Breast epithelium (tissue), 3 donors: ENCODE data around the gene ZBTB4.

Source experiments
- POLR2A ChIP-seq: fragments of 450-650 bp; IDR thresholded peaks from one replicate; pipeline ENCODE4 v1.6.1; 2016; ENCODE audit warnings: antibody characterized with exemption, mild to moderate bottlenecking, moderate library complexity
- TF ChIP-seq, protein P1 (sequence below), 3 donors: fragments of 450-650 bp; IDR thresholded peaks; one replicate each; pipeline ENCODE4 v1.5.1; 2016 to 2017; ENCODE audit warnings: antibody characterized with exemption in 3 of 3, mild to moderate bottlenecking in 3 of 3, moderate library complexity in 3 of 3

DNA sequence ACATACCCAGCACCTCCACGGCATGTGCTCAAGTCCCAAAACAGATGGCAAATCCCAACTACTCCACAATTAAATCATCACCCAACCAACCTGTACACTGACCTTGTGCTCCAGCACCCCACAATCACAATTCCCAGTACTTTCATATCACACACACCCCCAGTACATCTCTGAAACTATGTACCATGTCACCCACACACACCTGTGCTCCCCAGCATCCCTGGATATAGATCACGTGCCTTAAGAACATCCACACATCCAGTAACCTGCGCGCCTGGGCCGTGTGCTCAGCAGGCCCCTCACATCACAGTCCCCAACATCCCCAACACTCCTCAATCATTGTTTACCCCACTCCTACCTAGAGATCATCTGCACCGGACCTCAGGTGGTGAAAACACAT, 69.7 kb downstream of the ZBTB4 start:
- TF ChIP-seq, protein P1, sequence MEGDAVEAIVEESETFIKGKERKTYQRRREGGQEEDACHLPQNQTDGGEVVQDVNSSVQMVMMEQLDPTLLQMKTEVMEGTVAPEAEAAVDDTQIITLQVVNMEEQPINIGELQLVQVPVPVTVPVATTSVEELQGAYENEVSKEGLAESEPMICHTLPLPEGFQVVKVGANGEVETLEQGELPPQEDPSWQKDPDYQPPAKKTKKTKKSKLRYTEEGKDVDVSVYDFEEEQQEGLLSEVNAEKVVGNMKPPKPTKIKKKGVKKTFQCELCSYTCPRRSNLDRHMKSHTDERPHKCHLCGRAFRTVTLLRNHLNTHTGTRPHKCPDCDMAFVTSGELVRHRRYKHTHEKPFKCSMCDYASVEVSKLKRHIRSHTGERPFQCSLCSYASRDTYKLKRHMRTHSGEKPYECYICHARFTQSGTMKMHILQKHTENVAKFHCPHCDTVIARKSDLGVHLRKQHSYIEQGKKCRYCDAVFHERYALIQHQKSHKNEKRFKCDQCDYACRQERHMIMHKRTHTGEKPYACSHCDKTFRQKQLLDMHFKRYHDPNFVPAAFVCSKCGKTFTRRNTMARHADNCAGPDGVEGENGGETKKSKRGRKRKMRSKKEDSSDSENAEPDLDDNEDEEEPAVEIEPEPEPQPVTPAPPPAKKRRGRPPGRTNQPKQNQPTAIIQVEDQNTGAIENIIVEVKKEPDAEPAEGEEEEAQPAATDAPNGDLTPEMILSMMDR (IDR thresholded peaks at IDR 0.05) = no peak
- TF ChIP-seq POLR2A = no peak
